ENCODE results near the gene ANKS6. TPM values are rescaled to one million over a fixed set of nuclear protein-coding genes. Genes with fewer than 3 reads are reported as not detected.

ANKS6 gene
- total RNA-seq, 1 experiment from 2014 or later, result 39.4 TPM

GRCh38 chr9:98791608-98792490 is 4.5 kb downstream of the ANKS6 start:
- no peak for DNase-seq (ENCODE audit: low spot score)

- DNase-seq (ENCODE audit: low spot score), result peak; percentile 98
Measured at GRCh38 chr9:98790842-98791607, 5.3 kb downstream of the ANKS6 start.

- peak; percentile 69 for DNase-seq (ENCODE audit: low spot score)
Measured at GRCh38 chr9:98790134-98790841, 6.1 kb downstream of the ANKS6 start.

- DNase-seq (ENCODE audit: low spot score), result no peak
Measured at GRCh38 chr9:98789483-98790133, 6.7 kb downstream of the ANKS6 start.

GRCh38 chr9:98787766-98788335 is 8.5 kb downstream of the ANKS6 start:
- no peak for DNase-seq (ENCODE audit: low spot score)

GRCh38 chr9:98786750-98787510 is 9.4 kb downstream of the ANKS6 start:
- no peak for DNase-seq (ENCODE audit: low spot score)

- no peak for DNase-seq (ENCODE audit: low spot score)
Measured at GRCh38 chr9:98784831-98785806, 11.2 kb downstream of the ANKS6 start.

GRCh38 chr9:98783518-98784226 is 12.7 kb downstream of the ANKS6 start:
- DNase-seq (ENCODE audit: low spot score), result no peak

- peak; percentile 58 for DNase-seq (ENCODE audit: low spot score)
Measured at GRCh38 chr9:98781588-98782383, 14.6 kb downstream of the ANKS6 start.

GRCh38 chr9:98780059-98780749 is 16.2 kb downstream of the ANKS6 start:
- no peak for DNase-seq (ENCODE audit: low spot score)

- DNase-seq (ENCODE audit: low spot score), result no peak
Measured at GRCh38 chr9:98778711-98779530, 17.4 kb downstream of the ANKS6 start.

GRCh38 chr9:98778251-98778650 is 18.1 kb downstream of the ANKS6 start:
- no peak for DNase-seq (ENCODE audit: low spot score)

GRCh38 chr9:98777618-98778017 is 18.7 kb downstream of the ANKS6 start:
- DNase-seq (ENCODE audit: low spot score), result no peak

GRCh38 chr9:98775831-98776441 is 20.4 kb downstream of the ANKS6 start:
- DNase-seq (ENCODE audit: low spot score), result peak; percentile 67

GRCh38 chr9:98774746-98775145 is 21.6 kb downstream of the ANKS6 start:
- peak; percentile 39 for DNase-seq (ENCODE audit: low spot score)

GRCh38 chr9:98773721-98774120 is 22.6 kb downstream of the ANKS6 start:
- no peak for DNase-seq (ENCODE audit: low spot score)

All from A172 (cell line).